Measurements from ENCODE around the gene SNN. TPM values are rescaled to one million over a fixed set of nuclear protein-coding genes. Genes with fewer than 3 reads are reported as not detected.

Gene SNN
- polyA plus RNA-seq, 1 experiment, result 7.5 TPM

GRCh38 chr16:11700264-11701029 is 32.2 kb downstream of the SNN start:
- peaks cover 20% of the 10 kb centered on the region for H3K36me3 ChIP-seq (ENCODE audit: control insufficient read depth, insufficient read depth, low read length)
- no peak overlapping the region for H3K4me3 ChIP-seq (ENCODE audit: low read depth, low read length)
- DNase-seq (ENCODE audit: low read depth), result no peak
- TF ChIP-seq, protein P1, sequence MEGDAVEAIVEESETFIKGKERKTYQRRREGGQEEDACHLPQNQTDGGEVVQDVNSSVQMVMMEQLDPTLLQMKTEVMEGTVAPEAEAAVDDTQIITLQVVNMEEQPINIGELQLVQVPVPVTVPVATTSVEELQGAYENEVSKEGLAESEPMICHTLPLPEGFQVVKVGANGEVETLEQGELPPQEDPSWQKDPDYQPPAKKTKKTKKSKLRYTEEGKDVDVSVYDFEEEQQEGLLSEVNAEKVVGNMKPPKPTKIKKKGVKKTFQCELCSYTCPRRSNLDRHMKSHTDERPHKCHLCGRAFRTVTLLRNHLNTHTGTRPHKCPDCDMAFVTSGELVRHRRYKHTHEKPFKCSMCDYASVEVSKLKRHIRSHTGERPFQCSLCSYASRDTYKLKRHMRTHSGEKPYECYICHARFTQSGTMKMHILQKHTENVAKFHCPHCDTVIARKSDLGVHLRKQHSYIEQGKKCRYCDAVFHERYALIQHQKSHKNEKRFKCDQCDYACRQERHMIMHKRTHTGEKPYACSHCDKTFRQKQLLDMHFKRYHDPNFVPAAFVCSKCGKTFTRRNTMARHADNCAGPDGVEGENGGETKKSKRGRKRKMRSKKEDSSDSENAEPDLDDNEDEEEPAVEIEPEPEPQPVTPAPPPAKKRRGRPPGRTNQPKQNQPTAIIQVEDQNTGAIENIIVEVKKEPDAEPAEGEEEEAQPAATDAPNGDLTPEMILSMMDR (IDR thresholded peaks at IDR 0.05; ENCODE audit: insufficient read depth, low read depth, low read length), result no peak
- no peaks in the 10 kb centered on the region for H3K27me3 ChIP-seq (ENCODE audit: control insufficient read depth, insufficient read depth, low read length)
- ChIA-PET POLR2A (no interaction called here), CTCF (interaction anchor here (1.1 to 1.8 kb wide), 3 partner anchors 10 to 304 kb away, joined by 3 to 5 read pairs (median 3); no protein-coding TSS in a partner anchor)

DNA sequence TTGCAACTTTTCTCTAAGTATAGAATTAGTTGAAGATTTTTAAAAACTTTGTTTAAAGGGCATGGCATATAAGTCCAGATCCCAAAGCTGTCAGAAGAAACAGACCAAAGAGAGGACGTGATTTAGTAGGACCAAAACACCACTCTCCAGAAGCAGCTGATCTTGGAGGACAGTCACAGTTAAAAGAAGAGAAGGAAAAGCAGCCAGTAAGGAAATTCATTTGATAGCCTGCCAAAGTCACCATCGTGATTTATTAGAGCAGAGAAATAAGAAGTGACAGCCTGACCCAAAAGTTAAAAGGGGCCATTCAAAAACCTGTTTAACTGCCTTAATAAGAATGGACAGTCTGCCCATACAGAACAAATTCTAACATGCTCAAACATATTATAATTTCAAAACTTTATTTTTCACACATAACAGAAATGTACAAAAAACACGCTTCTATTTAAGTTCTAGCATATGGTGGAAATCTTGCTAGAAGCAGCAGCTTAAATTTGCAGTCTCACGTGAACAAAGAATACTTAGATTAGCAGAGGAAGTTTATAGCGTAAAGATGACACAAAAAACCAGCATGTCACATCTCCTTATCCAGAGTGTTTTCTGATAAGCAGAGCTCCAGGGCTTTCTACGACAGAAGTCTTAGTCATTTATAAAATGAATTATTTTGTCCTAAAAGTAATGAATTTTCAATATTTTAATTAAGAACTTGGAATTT is 37.2 kb downstream of the SNN start:
- Histone ChIP-seq H3K4me3 (ENCODE audit: low read depth, low read length) (no peak overlapping the region), H3K27me3 (ENCODE audit: control insufficient read depth, insufficient read depth, low read length) (no peaks in the 10 kb centered on the region), H3K36me3 (ENCODE audit: control insufficient read depth, insufficient read depth, low read length) (peaks cover 5% of the 10 kb centered on the region)
- TF ChIP-seq, protein P1 (IDR thresholded peaks at IDR 0.05; ENCODE audit: insufficient read depth, low read depth, low read length), result no peak
- ChIA-PET CTCF (interaction anchor here (1.3 kb wide), 1 partner anchor 9 kb away, joined by 5 read pairs; no protein-coding TSS in a partner anchor), POLR2A (no interaction called here)
- no peak for DNase-seq (ENCODE audit: low read depth)

GRCh38 chr16:11706180-11706742 is 38.0 kb downstream of the SNN start:
- DNase-seq (ENCODE audit: low read depth), result no peak
- ChIA-PET CTCF (interaction anchor here (0.8 to 1.3 kb wide), 2 partner anchors 8 to 15 kb away, joined by 3 to 5 read pairs; no protein-coding TSS in a partner anchor), POLR2A (no interaction called here)
- Histone ChIP-seq H3K27me3 (ENCODE audit: control insufficient read depth, insufficient read depth, low read length) (no peaks in the 10 kb centered on the region), H3K4me3 (ENCODE audit: low read depth, low read length) (no peak overlapping the region), H3K36me3 (ENCODE audit: control insufficient read depth, insufficient read depth, low read length) (peaks cover 2% of the 10 kb centered on the region; the same call in 1 of the 2 replicates)
- TF ChIP-seq, protein P1 (IDR thresholded peaks at IDR 0.05; ENCODE audit: insufficient read depth, low read depth, low read length), result no peak

DNA sequence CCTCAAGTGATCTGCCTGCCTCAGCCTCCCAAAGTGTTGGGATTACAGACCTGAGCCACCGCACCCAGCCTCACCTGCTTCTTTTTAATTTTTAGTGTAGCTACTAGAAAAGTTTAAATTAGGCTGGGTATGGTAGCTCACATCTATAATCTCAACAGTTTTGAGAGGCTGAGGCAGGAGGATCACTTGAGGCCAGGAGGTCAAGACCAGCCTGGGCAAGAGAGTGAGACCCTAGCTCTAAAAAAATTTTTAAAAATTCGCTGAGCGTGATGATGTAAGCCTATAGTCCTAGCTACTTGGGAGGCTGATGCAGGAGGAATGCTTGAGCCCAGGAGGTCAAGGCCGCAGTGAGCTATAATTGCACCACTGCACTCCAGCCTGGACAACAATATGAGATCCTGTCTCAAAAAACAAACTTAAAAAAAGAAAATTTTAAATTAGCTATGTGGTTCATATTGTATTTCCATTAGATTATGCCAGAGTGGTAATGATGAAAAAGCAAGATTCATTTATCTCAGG is 39.5 kb downstream of the SNN start:
- no peak overlapping the region for H3K4me3 ChIP-seq (ENCODE audit: low read depth, low read length)
- ChIA-PET CTCF (interaction anchor here (0.8 to 1.2 kb wide), 3 partner anchors 176 to 744 kb away, joined by 3 to 5 read pairs (median 3); no protein-coding TSS in a partner anchor), POLR2A (interaction anchor here (0.5 kb wide), 1 partner anchor 117 kb away, joined by 7 read pairs; no protein-coding TSS in a partner anchor)
- H3K27me3 ChIP-seq (ENCODE audit: control insufficient read depth, insufficient read depth, low read length), result no peaks in the 10 kb centered on the region
- peaks cover 2% of the 10 kb centered on the region; the same call in 1 of the 2 replicates for H3K36me3 ChIP-seq (ENCODE audit: control insufficient read depth, insufficient read depth, low read length)
- no peak for DNase-seq (ENCODE audit: low read depth)
- TF ChIP-seq, protein P1 (IDR thresholded peaks at IDR 0.05; ENCODE audit: insufficient read depth, low read depth, low read length), result no peak

All from BJ (cell line).